GM12891 (cell line): ENCODE measurements around the gene LRRC4B.

ENCODE experiments used
- PAX5 ChIP-seq: IDR thresholded peaks from 2 replicates; pipeline ENCODE4 v1.6.1; 2011; ENCODE audit warnings: low read length, moderate library complexity, mild to moderate bottlenecking; ENCODE audit not compliant: insufficient read depth, severe bottlenecking
- POLR2A ChIP-seq: IDR thresholded peaks from 2 replicates; pipeline ENCODE4 v1.6.1; 2011; ENCODE audit warnings: low read depth, low read length, control low read depth
- POLR2AphosphoS5 ChIP-seq: IDR thresholded peaks from 2 replicates; pipeline ENCODE4 v1.6.1; 2011; ENCODE audit warnings: low read depth, low read length, control low read depth
- POU2F2 ChIP-seq: IDR thresholded peaks from 2 replicates; pipeline ENCODE4 v1.6.1; 2011; ENCODE audit warnings: low read depth, mild to moderate bottlenecking, control low read depth, low read length, moderate library complexity
- SPI1 ChIP-seq: IDR thresholded peaks from 2 replicates; pipeline ENCODE4 v1.6.1; 2011; ENCODE audit warnings: low read depth, low read length, control low read depth
- TAF1 ChIP-seq: IDR thresholded peaks from 2 replicates; pipeline ENCODE4 v1.6.1; 2011; ENCODE audit warnings: low read depth, low read length, control low read depth

GRCh38 chr19:50519006-50519575 lies 49.1 kb downstream of the LRRC4B start:
- no peak for TF ChIP-seq POLR2AphosphoS5
- no peak for TF ChIP-seq SPI1
- no peak for TF ChIP-seq POLR2A
- TF ChIP-seq TAF1, result no peak
- TF ChIP-seq PAX5, result no peak
- TF ChIP-seq POU2F2, result no peak
